OCI-LY1 (cell line): ENCODE data around the gene COL11A2.

Source experiments
- H2AFZ ChIP-seq: fragments of 200-600 bp; sonication (generic), shearing (Covaris generic); 2 replicates; pipeline ENCODE4 v1.6.0; 2014; ENCODE audit warnings: antibody characterized with exemption, mild to moderate bottlenecking, low read length
- H3F3A ChIP-seq: fragments of 200-600 bp; sonication (generic), shearing (Covaris generic); 2 replicates; pipeline ENCODE4 v1.6.0; 2014; ENCODE audit warnings: mild to moderate bottlenecking, antibody characterized with exemption, low read length, moderate library complexity; ENCODE audit not compliant: insufficient read depth
- H3K27ac ChIP-seq: fragments of 200-600 bp; sonication (generic); 2 replicates; pipeline ENCODE4 v1.5.1; 2014; ENCODE audit warnings: low read length, mixed run types, mild to moderate bottlenecking, low read depth; ENCODE audit not compliant: poor library complexity, severe bottlenecking
- H3K27me3 ChIP-seq: fragments of 200-600 bp; sonication (generic); 2 replicates; pipeline ENCODE4 v1.6.0; 2014; ENCODE audit warnings: antibody characterized with exemption, mild to moderate bottlenecking, low read length, moderate library complexity; ENCODE audit not compliant: insufficient read depth
- H3K36me3 ChIP-seq: fragments of 200-600 bp; sonication (generic); 2 replicates; pipeline ENCODE4 v1.6.1; 2014; ENCODE audit warnings: mild to moderate bottlenecking, antibody characterized with exemption, low read length, moderate library complexity, mixed read lengths; ENCODE audit not compliant: insufficient read depth
- H3K4me1 ChIP-seq: fragments of 200-600 bp; sonication (generic); 2 replicates; pipeline ENCODE4 v1.5.1; 2014; ENCODE audit warnings: mild to moderate bottlenecking, low read length, moderate library complexity; ENCODE audit not compliant: insufficient read depth, severe bottlenecking
- H3K4me2 ChIP-seq: fragments of 200-600 bp; sonication (generic), shearing (Covaris generic); 2 replicates; pipeline ENCODE4 v1.6.1; 2014; ENCODE audit warnings: low read length
- H3K4me3 ChIP-seq: fragments of 200-600 bp; sonication (generic); 2 replicates; pipeline ENCODE4 v1.5.1; 2014; ENCODE audit warnings: low read length, low read depth, mild to moderate bottlenecking, mixed read lengths; ENCODE audit not compliant: poor library complexity, severe bottlenecking
- H3K79me2 ChIP-seq: fragments of 200-600 bp; shearing (Covaris generic); 2 replicates; pipeline ENCODE4 v1.6.1; 2016; ENCODE audit warnings: mixed run types, low read length, mixed read lengths; ENCODE audit not compliant: insufficient read depth
- H3K9ac ChIP-seq: fragments of 200-600 bp; sonication (generic), shearing (Covaris generic); 2 replicates; pipeline ENCODE4 v1.6.1; 2014; ENCODE audit warnings: mild to moderate bottlenecking, low read length, mixed read lengths
- H3K9me2 ChIP-seq: fragments of 200-600 bp; sonication (generic), shearing (Covaris generic); 2 replicates; pipeline ENCODE4 v1.6.1; 2014; ENCODE audit warnings: low read depth, mild to moderate bottlenecking, low read length, mixed read lengths
- H3K9me3 ChIP-seq: fragments of 200-600 bp; shearing (Covaris generic); 2 replicates; pipeline ENCODE4 v1.6.1; 2014; ENCODE audit warnings: low read length, mixed read lengths
- H4K20me1 ChIP-seq: fragments of 200-600 bp; sonication (generic), shearing (Covaris generic); 2 replicates; pipeline ENCODE4 v1.6.0; 2016; ENCODE audit warnings: mild to moderate bottlenecking, low read length; ENCODE audit not compliant: insufficient read depth
- EZH2 ChIP-seq: fragments of 200-600 bp; sonication (generic), shearing (Covaris generic); IDR thresholded peaks from 2 replicates; pipeline ENCODE4 v1.8.0; 2017; ENCODE audit warnings: borderline replicate concordance, mixed run types, mild to moderate bottlenecking, antibody characterized with exemption, low read length, moderate library complexity, mixed read lengths
- TF ChIP-seq, protein P1 (sequence below): fragments of 200-600 bp; sonication (generic), shearing (Covaris generic); IDR thresholded peaks from 2 replicates; pipeline ENCODE4 v1.5.1; 2017; ENCODE audit warnings: mild to moderate bottlenecking, antibody characterized with exemption, low read length, moderate library complexity, mixed read lengths

COL11A2 gene

GRCh38 chr6:33209856-33210255 lies 17.6 kb upstream of the COL11A2 start:
- no peak for TF ChIP-seq EZH2
- TF ChIP-seq, protein P1, sequence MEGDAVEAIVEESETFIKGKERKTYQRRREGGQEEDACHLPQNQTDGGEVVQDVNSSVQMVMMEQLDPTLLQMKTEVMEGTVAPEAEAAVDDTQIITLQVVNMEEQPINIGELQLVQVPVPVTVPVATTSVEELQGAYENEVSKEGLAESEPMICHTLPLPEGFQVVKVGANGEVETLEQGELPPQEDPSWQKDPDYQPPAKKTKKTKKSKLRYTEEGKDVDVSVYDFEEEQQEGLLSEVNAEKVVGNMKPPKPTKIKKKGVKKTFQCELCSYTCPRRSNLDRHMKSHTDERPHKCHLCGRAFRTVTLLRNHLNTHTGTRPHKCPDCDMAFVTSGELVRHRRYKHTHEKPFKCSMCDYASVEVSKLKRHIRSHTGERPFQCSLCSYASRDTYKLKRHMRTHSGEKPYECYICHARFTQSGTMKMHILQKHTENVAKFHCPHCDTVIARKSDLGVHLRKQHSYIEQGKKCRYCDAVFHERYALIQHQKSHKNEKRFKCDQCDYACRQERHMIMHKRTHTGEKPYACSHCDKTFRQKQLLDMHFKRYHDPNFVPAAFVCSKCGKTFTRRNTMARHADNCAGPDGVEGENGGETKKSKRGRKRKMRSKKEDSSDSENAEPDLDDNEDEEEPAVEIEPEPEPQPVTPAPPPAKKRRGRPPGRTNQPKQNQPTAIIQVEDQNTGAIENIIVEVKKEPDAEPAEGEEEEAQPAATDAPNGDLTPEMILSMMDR = no peak
- Histone ChIP-seq H3K4me2 (no peak overlapping the region), H4K20me1 (no peaks in the 10 kb centered on the region), H3K4me1 (peaks cover 28% of the 10 kb centered on the region), H3K9me3 (no peaks in the 10 kb centered on the region), H3K4me3 (no peak overlapping the region), H2AFZ (no peak overlapping the region), H3K79me2 (no peaks in the 10 kb centered on the region), H3K27me3 (no peaks in the 10 kb centered on the region), H3F3A (0 out of 2 replicates have a peak, but pooled peaks cover 4% of the 10 kb centered on the region), H3K9ac (no peak overlapping the region), H3K27ac (no peak overlapping the region), H3K9me2 (no peaks in the 10 kb centered on the region), H3K36me3 (peaks cover 14% of the 10 kb centered on the region)

GRCh38 chr6:33208091-33208967 lies 16.1 kb upstream of the COL11A2 start, which contains the start of gene RING1:
TSS of gene RING1 (plus strand) at chr6:33208500. CDS start at chr6:33208823, 323 bp downstream.
- Histone ChIP-seq H3K27ac (peak within 1 kb of the TSS; percentile 1), H3F3A (0 out of 2 replicates have a peak, but pooled peaks cover 4% of the 10 kb centered on the region), H3K4me1 (peaks cover 34% of the 10 kb centered on the region), H3K9ac (peak within 1 kb of the TSS; percentile 95), H3K79me2 (no peaks in the 10 kb centered on the region), H3K4me2 (peak within 1 kb of the TSS; percentile 82), H3K27me3 (no peaks in the 10 kb centered on the region), H4K20me1 (no peaks in the 10 kb centered on the region), H3K4me3 (peak within 1 kb of the TSS; percentile 87), H3K36me3 (peaks cover 23% of the 10 kb centered on the region), H3K9me3 (no peaks in the 10 kb centered on the region), H2AFZ (peak within 1 kb of the TSS; percentile 50; the same call in 1 of the 2 replicates), H3K9me2 (no peaks in the 10 kb centered on the region)
- no peak for TF ChIP-seq EZH2
- TF ChIP-seq, protein P1 = no peak

DNA sequence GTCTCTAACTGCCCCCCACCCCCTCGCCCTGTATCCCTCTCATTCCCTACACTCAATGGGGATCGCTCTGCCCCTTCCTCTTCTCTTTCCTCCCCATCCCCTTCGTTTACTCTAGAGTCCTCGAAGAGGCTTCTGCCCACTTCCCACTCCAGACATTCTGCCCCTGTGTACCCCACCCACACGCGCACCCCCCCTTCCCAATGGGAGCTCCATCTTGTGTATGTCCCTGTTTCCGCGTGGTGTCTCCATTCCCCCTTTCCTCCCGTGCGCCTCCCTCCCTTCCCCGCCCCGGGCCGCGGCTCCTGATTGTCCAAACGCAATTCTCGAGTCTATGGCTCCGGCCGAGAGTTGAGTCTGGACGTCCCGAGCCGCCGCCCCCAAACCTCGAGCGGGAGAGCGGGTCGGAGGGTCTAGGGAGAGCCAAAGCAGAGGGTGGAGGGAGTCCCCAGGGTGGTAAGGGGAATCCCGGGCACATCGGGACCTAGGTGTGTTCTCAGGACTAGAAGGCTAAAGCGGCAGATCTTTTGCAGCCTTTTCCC lies 15.4 kb upstream of the COL11A2 start:
- Histone ChIP-seq H3K27ac (peak overlapping the region; percentile 1), H2AFZ (no peak overlapping the region; the same call in 1 of the 2 replicates)

More for the DNA sequence above, 15.4 kb upstream of the COL11A2 start:
- TF ChIP-seq, protein P1 = no peak
- TF ChIP-seq EZH2 = no peak
- no peaks in the 10 kb centered on the region for H3K9me3 ChIP-seq
- no peaks in the 10 kb centered on the region for H3K9me2 ChIP-seq
- H4K20me1 ChIP-seq = no peaks in the 10 kb centered on the region
- peaks cover 34% of the 10 kb centered on the region for H3K4me1 ChIP-seq
- peak overlapping the region; percentile 87 for H3K4me3 ChIP-seq
- H3K4me2 ChIP-seq = peak overlapping the region; percentile 82
- H3K79me2 ChIP-seq = no peaks in the 10 kb centered on the region
- no peaks in the 10 kb centered on the region for H3K27me3 ChIP-seq
- H3K36me3 ChIP-seq = peaks cover 30% of the 10 kb centered on the region
- 0 out of 2 replicates have a peak, but pooled peaks cover 4% of the 10 kb centered on the region for H3F3A ChIP-seq
- H3K9ac ChIP-seq = peak overlapping the region; percentile 95
